Right lobe of liver (tissue), 4 donors: ENCODE measurements around the gene TMEM225B.

Experiments
- POLR2A ChIP-seq: fragments of 450-650 bp; IDR thresholded peaks from one replicate; pipeline ENCODE4 v1.6.1; 2017; ENCODE audit warnings: antibody characterized with exemption, mild to moderate bottlenecking
- TF ChIP-seq, protein P1 (sequence below), 4 donors: fragments of 200-600 bp in 3 of 4; fragments of 450-650 bp in 1 of 4; IDR thresholded peaks; one replicate each; pipeline versions ENCODE4 v1.5.1 to v1.8.0; 2016 to 2022; ENCODE audit warnings: antibody characterized with exemption in 4 of 4, mild to moderate bottlenecking in 2 of 4
- donor health status: DM: no; HTN: no; CAD: no.
- donor health status: DM: no; HTN: no; CAD: no.
- donor health status: DM: no; HTN: yes; CAD: no.

DNA sequence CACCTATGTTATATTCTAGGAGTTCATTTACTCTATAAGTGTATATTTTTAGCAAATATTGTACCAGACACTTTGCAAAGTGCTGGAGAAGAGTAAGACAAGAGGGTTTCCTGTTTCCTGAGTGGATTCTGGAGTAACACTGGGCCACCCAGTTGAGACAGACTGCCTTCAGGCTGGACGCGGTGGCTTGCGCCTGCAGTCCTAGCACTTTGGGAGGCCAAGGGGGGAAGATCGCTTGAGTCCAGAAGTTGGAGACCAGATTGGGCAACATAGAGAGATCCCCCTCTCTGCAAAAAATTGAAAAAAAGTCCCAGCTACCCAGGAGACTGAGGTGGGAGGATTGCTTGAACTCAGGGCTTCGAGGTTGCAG, 17.9 kb downstream of the TMEM225B start:
- TF ChIP-seq, protein P1, sequence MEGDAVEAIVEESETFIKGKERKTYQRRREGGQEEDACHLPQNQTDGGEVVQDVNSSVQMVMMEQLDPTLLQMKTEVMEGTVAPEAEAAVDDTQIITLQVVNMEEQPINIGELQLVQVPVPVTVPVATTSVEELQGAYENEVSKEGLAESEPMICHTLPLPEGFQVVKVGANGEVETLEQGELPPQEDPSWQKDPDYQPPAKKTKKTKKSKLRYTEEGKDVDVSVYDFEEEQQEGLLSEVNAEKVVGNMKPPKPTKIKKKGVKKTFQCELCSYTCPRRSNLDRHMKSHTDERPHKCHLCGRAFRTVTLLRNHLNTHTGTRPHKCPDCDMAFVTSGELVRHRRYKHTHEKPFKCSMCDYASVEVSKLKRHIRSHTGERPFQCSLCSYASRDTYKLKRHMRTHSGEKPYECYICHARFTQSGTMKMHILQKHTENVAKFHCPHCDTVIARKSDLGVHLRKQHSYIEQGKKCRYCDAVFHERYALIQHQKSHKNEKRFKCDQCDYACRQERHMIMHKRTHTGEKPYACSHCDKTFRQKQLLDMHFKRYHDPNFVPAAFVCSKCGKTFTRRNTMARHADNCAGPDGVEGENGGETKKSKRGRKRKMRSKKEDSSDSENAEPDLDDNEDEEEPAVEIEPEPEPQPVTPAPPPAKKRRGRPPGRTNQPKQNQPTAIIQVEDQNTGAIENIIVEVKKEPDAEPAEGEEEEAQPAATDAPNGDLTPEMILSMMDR (IDR thresholded peaks at IDR 0.05) = no peak
- TF ChIP-seq POLR2A = no peak
